Keratinocyte (primary cell): ENCODE measurements around the gene GATA1. TPM values are rescaled to one million over a fixed set of nuclear protein-coding genes. Genes with fewer than 3 reads are reported as not detected.

Experiments
- DNase-seq: peaks from one replicate; pipeline ENCODE4 v3.0.0-alpha.2; 2011; ENCODE audit warnings: low read depth, missing footprints, low spot score
- FAIRE-seq: peaks from 2 replicates; lab custom pipeline; 2011; peaks lifted over from hg19 to GRCh38; lab: Jason Lieb, UNC
- H2AFZ ChIP-seq: 2 replicates; pipeline ENCODE4 v1.6.0; 2012; ENCODE audit warnings: low read length, control low read depth, inconsistent platforms; ENCODE audit not compliant: control insufficient read depth
- H3K27ac ChIP-seq: 2 replicates; pipeline ENCODE4 v1.5.1; 2011; ENCODE audit warnings: low read length; ENCODE audit not compliant: control insufficient read depth, insufficient read depth
- H3K27me3 ChIP-seq: 3 replicates; pipeline ENCODE4 v1.6.0; 2011; ENCODE audit warnings: low read length; ENCODE audit not compliant: control insufficient read depth, insufficient read depth; ENCODE audit errors: extremely low read depth
- H3K36me3 ChIP-seq, 2 experiments: 2 replicates in 1 of 2; 3 replicates in 1 of 2; pipeline ENCODE4 v1.5.1; 2011; ENCODE audit warnings: low read length in 2 of 2, mild to moderate bottlenecking in 1 of 2; ENCODE audit not compliant: control insufficient read depth in 2 of 2, insufficient read depth in 2 of 2; ENCODE audit errors: extremely low read depth in 1 of 2
- H3K4me1 ChIP-seq: 3 replicates; pipeline ENCODE4 v1.5.1; 2011; ENCODE audit warnings: low read length; ENCODE audit not compliant: control insufficient read depth, insufficient read depth; ENCODE audit errors: extremely low read depth
- H3K4me2 ChIP-seq: 3 replicates; pipeline ENCODE4 v1.6.0; 2011; ENCODE audit warnings: low read depth, low read length; ENCODE audit not compliant: control insufficient read depth, insufficient read depth; ENCODE audit errors: extremely low read depth
- H3K4me3 ChIP-seq, 3 experiments: fragments of 200-600 bp in 1 of 3; sonication (generic) in 1 of 3; 2 replicates in 2 of 3; 3 replicates in 1 of 3; pipeline ENCODE4 v1.5.1; 2011 to 2016; ENCODE audit warnings: low read length in 3 of 3, mild to moderate bottlenecking in 3 of 3, control low read depth in 2 of 3, inconsistent platforms in 1 of 3, low read depth in 1 of 3, mixed read lengths in 1 of 3, mixed run types in 1 of 3, moderate library complexity in 1 of 3; ENCODE audit not compliant: control insufficient read depth in 2 of 3, insufficient read depth in 2 of 3; ENCODE audit errors: extremely low read depth in 1 of 3
- H3K79me2 ChIP-seq: 2 replicates; pipeline ENCODE4 v1.6.0; 2012; ENCODE audit warnings: low read length; ENCODE audit not compliant: control insufficient read depth, insufficient read depth
- H3K9ac ChIP-seq: 3 replicates; pipeline ENCODE4 v1.6.0; 2011; ENCODE audit warnings: low read length; ENCODE audit not compliant: control insufficient read depth, insufficient read depth; ENCODE audit errors: extremely low read depth
- H3K9me1 ChIP-seq: 3 replicates; pipeline ENCODE4 v1.6.0; 2011; ENCODE audit warnings: low read length; ENCODE audit not compliant: control insufficient read depth, insufficient read depth; ENCODE audit errors: extremely low read depth
- H3K9me3 ChIP-seq: 2 replicates; pipeline ENCODE4 v1.5.1; 2012; ENCODE audit warnings: low read depth, low read length; ENCODE audit not compliant: control insufficient read depth
- H4K20me1 ChIP-seq: 3 replicates; pipeline ENCODE4 v1.6.0; 2011; ENCODE audit warnings: low read length; ENCODE audit not compliant: control insufficient read depth, insufficient read depth; ENCODE audit errors: extremely low read depth
- CTCF ChIP-seq, 3 experiments: IDR thresholded peaks in 1 of 3; conservative IDR thresholded peaks in 1 of 3; optimal IDR thresholded peaks in 1 of 3; 2 replicates in 2 of 3; 3 replicates in 1 of 3; pipeline versions ENCODE3 to v1.5.1; 2011; ENCODE audit warnings: low read length in 3 of 3, mild to moderate bottlenecking in 3 of 3, moderate library complexity in 2 of 3, control low read depth in 1 of 3, inconsistent platforms in 1 of 3; ENCODE audit not compliant: insufficient read depth in 2 of 3; ENCODE audit errors: extremely low read depth in 1 of 3
- EZH2 ChIP-seq: IDR thresholded peaks from one replicate; pipeline ENCODE4 v1.6.1; 2012; ENCODE audit warnings: inconsistent platforms, mild to moderate bottlenecking, low read length, moderate library complexity
- dilution Hi-C: fragments of 300-500 bp; cut with MboI; formaldehyde crosslinking; loops from one replicate; pipeline ENCODE4 v1.7.0; 2020; ENCODE audit warnings: low sequenced_read_pairs; ENCODE audit not compliant: extremely low pct_ligation_motif_present
- polyA plus RNA-seq, 5 experiments: library from polyadenylated mRNA; depleted of rRNA in 3 of 5; stranded (reverse) in 3 of 5; stranded (forward) in 1 of 5; unstranded in 1 of 5; fragments of >200 nt; gene quantifications; 1 replicate in 1 of 5; 2 replicates in 3 of 5; 3 replicates in 1 of 5; pipeline versions ENCODE4 v1.2.1 to v1.2.3, GENCODE V29; 2011 to 2012; ENCODE audit warnings: missing spikeins in 2 of 5, low read depth in 1 of 5, low replicate concordance in 1 of 5

Gene GATA1
- polyA plus RNA-seq, 1 donor (not counting 4 experiments of a cell fraction or from before 2014, with no cell fraction given): not detected

DNA sequence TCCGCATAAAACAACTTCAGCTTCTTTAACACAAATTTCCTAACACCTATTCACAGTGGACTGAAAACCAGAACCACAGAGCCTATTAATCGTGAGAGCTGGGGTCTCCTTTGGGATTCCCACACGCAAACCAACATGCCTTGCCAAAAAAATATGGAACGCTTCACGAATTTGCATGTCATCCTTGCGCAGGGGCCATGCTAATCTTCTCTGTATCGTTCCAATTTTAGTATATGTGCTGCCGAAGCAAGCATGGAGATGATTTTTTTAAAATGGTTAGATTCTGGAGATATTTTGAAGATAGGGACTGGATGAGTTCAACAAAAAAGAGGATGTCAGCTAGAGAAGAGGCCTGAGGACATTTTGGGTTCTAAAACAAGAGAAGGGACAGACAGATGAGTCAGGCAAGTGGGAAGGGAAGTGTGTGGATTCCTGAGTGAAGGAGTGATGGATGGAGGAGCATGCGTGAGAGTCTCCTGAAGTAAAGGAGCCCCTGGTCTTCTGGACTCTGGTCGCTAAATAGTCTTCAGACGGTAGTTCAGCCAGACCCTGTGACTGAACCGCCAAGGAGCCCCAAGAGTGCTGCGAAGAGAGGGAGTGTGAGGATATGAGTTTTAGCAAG, 9.5 kb upstream of the GATA1 start:
- Histone ChIP-seq H2AFZ (no peak overlapping the region), H4K20me1 (no peaks in the 10 kb centered on the region), H3K79me2 (no peaks in the 10 kb centered on the region), H3K36me3 (no peaks in the 10 kb centered on the region), H3K27ac (no peak overlapping the region), H3K27me3 (no peaks in the 10 kb centered on the region), H3K4me2 (no peak overlapping the region), H3K4me3 (no peak overlapping the region), H3K9me3 (no peaks in the 10 kb centered on the region), H3K4me1 (no peaks in the 10 kb centered on the region), H3K9ac (no peak overlapping the region), H3K9me1 (no peaks in the 10 kb centered on the region)
- FAIRE-seq (no peak), DNase-seq (no peak)
- TF ChIP-seq EZH2: no peak
- TF ChIP-seq CTCF (optimal IDR thresholded peaks at IDR 0.05 in 1 of 3, IDR thresholded peaks at IDR 0.05 in 1 of 3, conservative IDR thresholded peaks at IDR 0.05 in 1 of 3; ENCODE audit: extremely low read depth in 1 of 3, insufficient read depth in 2 of 3, low read length in 3 of 3): no peak
- dilution Hi-C loops: no loop called here

DNA sequence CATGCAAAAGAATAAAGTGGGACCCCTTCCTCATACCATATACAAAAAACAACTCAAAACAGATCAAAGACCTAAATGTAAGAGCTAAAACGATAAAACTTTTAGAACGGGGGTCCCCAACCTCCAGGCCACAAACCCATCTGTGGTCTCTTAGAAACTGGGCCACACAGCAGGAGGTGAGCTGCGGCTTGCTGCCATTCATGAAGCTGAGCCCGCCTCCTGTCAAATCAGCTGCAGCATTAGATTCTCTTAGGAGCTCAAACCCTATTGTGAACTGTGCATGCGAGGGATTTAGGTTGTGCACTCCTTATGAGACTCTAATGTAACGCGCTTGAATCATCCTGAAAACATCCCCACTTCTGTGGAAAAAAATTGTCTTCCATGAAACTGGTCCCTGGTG, 7.0 kb upstream of the GATA1 start:
- TF ChIP-seq CTCF (optimal IDR thresholded peaks at IDR 0.05 in 1 of 3, IDR thresholded peaks at IDR 0.05 in 1 of 3, conservative IDR thresholded peaks at IDR 0.05 in 1 of 3; ENCODE audit: extremely low read depth in 1 of 3, insufficient read depth in 2 of 3, low read length in 3 of 3): no peak
- no peak for TF ChIP-seq EZH2
- FAIRE-seq (no peak), DNase-seq (no peak)
- Histone ChIP-seq H3K27ac (no peak overlapping the region), H3K4me2 (no peak overlapping the region), H3K79me2 (no peaks in the 10 kb centered on the region), H3K36me3 (no peaks in the 10 kb centered on the region), H4K20me1 (no peaks in the 10 kb centered on the region), H3K9me3 (no peaks in the 10 kb centered on the region), H3K9me1 (no peaks in the 10 kb centered on the region), H3K4me1 (no peaks in the 10 kb centered on the region), H3K4me3 (no peak overlapping the region), H3K9ac (no peak overlapping the region), H2AFZ (no peak overlapping the region), H3K27me3 (no peaks in the 10 kb centered on the region)
- dilution Hi-C loops: no loop called here
